ENCODE results near the gene IL16.

DNA sequence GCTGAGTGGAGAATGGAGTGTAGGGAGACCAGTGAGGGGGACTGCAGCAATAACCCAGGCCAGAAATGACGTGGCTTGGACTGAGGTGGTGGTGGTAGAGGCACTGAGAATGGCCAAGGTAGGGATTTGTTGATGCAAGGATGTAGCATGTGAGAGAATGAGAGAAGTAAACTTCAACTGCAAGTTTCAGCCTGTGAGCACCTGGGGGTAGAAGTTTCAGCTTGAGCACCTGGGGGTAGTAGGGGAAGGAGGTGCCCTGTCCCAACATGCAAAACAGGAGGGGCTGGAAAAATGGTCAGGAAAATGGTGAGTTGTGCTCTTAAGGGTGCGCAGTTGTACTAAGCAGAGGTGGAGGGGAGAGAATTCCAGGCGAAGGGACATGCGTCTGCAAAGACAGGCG is 31.0 kb downstream of the IL16 start:
- TF ChIP-seq RAD21 (IDR thresholded peaks at IDR 0.05), result no peak
- TF ChIP-seq, protein P1, sequence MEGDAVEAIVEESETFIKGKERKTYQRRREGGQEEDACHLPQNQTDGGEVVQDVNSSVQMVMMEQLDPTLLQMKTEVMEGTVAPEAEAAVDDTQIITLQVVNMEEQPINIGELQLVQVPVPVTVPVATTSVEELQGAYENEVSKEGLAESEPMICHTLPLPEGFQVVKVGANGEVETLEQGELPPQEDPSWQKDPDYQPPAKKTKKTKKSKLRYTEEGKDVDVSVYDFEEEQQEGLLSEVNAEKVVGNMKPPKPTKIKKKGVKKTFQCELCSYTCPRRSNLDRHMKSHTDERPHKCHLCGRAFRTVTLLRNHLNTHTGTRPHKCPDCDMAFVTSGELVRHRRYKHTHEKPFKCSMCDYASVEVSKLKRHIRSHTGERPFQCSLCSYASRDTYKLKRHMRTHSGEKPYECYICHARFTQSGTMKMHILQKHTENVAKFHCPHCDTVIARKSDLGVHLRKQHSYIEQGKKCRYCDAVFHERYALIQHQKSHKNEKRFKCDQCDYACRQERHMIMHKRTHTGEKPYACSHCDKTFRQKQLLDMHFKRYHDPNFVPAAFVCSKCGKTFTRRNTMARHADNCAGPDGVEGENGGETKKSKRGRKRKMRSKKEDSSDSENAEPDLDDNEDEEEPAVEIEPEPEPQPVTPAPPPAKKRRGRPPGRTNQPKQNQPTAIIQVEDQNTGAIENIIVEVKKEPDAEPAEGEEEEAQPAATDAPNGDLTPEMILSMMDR (IDR thresholded peaks at IDR 0.05; ENCODE audit: low read depth, low read length, missing input control), result no peak
- no peak for TF ChIP-seq MAX (IDR thresholded peaks at IDR 0.05)
- TF ChIP-seq JUND (IDR thresholded peaks at IDR 0.05), result no peak
- no peak for TF ChIP-seq YY1 (IDR thresholded peaks at IDR 0.05)
- no peak for TF ChIP-seq SP1 (IDR thresholded peaks at IDR 0.05)
- no peak for TF ChIP-seq TAF1 (conservative IDR thresholded peaks at IDR 0.05)
- no peak for TF ChIP-seq GABPA (IDR thresholded peaks at IDR 0.05 in 1 of 2, conservative IDR thresholded peaks at IDR 0.05 in 1 of 2)
- TF ChIP-seq, protein P2, sequence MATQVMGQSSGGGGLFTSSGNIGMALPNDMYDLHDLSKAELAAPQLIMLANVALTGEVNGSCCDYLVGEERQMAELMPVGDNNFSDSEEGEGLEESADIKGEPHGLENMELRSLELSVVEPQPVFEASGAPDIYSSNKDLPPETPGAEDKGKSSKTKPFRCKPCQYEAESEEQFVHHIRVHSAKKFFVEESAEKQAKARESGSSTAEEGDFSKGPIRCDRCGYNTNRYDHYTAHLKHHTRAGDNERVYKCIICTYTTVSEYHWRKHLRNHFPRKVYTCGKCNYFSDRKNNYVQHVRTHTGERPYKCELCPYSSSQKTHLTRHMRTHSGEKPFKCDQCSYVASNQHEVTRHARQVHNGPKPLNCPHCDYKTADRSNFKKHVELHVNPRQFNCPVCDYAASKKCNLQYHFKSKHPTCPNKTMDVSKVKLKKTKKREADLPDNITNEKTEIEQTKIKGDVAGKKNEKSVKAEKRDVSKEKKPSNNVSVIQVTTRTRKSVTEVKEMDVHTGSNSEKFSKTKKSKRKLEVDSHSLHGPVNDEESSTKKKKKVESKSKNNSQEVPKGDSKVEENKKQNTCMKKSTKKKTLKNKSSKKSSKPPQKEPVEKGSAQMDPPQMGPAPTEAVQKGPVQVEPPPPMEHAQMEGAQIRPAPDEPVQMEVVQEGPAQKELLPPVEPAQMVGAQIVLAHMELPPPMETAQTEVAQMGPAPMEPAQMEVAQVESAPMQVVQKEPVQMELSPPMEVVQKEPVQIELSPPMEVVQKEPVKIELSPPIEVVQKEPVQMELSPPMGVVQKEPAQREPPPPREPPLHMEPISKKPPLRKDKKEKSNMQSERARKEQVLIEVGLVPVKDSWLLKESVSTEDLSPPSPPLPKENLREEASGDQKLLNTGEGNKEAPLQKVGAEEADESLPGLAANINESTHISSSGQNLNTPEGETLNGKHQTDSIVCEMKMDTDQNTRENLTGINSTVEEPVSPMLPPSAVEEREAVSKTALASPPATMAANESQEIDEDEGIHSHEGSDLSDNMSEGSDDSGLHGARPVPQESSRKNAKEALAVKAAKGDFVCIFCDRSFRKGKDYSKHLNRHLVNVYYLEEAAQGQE (IDR thresholded peaks at IDR 0.05), result no peak
- no peak for TF ChIP-seq EGR1 (IDR thresholded peaks at IDR 0.05; ENCODE audit: low read depth in 2 of 2)
- no peak for TF ChIP-seq NR2F2 (IDR thresholded peaks at IDR 0.05)
- TF ChIP-seq, protein P3, sequence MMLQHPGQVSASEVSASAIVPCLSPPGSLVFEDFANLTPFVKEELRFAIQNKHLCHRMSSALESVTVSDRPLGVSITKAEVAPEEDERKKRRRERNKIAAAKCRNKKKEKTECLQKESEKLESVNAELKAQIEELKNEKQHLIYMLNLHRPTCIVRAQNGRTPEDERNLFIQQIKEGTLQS (IDR thresholded peaks at IDR 0.05), result no peak
- no peak for TF ChIP-seq HNF4A (conservative IDR thresholded peaks at IDR 0.05)

Measured in liver (tissue), 3 donors.